ENCODE results near the gene ADAM15.

GRCh38 chr1:155037043-155037442 lies 14.1 kb upstream of the ADAM15 start:
- TF ChIP-seq POLR2AphosphoS5 (IDR thresholded peaks at IDR 0.05; ENCODE audit: low read depth, low read length) (no peak), CTCF (IDR thresholded peaks at IDR 0.05) (no peak), ZBTB33 (IDR thresholded peaks at IDR 0.05; ENCODE audit: borderline replicate concordance, low read depth) (no peak), SMC3 (IDR thresholded peaks at IDR 0.05; ENCODE audit: low read depth, low read length) (no peak), GABPA (IDR thresholded peaks at IDR 0.05; ENCODE audit: low read depth) (no peak), TCF12 (IDR thresholded peaks at IDR 0.05) (no peak), FOXM1 (IDR thresholded peaks at IDR 0.05; ENCODE audit: low read depth) (no peak), RAD21 (IDR thresholded peaks at IDR 0.05; ENCODE audit: low read length) (no peak), EP300 (IDR thresholded peaks at IDR 0.05; ENCODE audit: borderline replicate concordance in 1 of 2, low read depth in 1 of 2, low read length in 1 of 2) (no peak), NRF1 (IDR thresholded peaks at IDR 0.05; ENCODE audit: low read depth, low read length) (no peak), FOXJ3 (CRISPR knock-in tag; IDR thresholded peaks at IDR 0.05) (no peak)

Data from SK-N-SH (cell line).